GM21367 (cell line): Measurements from ENCODE around the gene TMEM19.

Experiments
- ATAC-seq: cut with Tn5 transposase; IDR thresholded peaks from one replicate; pipeline ENCODE4 v1.9.1; 2021; ENCODE audit not compliant: unreplicated experiment

TMEM19 gene

DNA sequence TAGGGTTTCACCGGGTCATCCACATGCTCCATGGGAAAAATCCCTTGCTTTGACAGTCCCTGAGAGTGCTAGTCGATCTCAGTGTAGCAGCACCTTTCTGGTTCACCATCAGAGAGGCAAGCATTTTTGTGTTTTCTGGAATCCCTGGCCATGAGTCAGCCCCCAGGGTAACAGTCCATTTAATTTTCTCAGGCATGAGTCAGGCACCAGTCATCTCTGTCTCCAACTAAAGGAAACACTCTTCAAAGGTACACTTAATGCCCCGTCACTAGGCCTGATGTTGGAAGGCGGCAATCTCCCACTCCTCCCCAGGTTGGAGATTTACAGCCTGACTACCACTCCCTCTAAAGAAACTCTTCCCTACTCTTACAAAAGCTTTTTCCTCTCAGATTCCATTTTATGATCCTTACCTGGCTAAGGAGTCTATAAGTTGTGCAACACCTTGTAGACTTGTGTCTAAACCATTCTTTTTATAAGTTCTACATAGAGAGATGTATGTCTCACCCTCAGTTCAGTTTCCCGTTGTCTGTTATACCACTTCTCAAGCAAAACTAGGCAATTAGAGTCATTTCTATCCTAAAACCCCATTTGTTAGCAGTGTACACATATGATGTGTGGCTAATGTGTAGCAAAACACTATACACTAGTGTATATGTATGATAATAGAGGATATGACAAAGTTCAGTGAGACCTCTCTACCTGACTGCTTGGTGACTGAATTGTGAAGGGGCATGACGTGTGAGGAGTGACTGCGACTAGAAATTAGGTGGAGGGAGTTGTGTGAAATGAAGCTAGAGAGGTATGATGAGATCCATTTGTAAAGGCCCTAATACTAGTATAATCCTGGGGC, 24.6 kb downstream of the TMEM19 start:
- ATAC-seq: no peak

- ATAC-seq: no peak
Observed at GRCh38 chr12:71718611-71719010, 32.7 kb downstream of the TMEM19 start.

- no peak for ATAC-seq
Observed at GRCh38 chr12:71719647-71720370, 33.9 kb downstream of the TMEM19 start.

DNA sequence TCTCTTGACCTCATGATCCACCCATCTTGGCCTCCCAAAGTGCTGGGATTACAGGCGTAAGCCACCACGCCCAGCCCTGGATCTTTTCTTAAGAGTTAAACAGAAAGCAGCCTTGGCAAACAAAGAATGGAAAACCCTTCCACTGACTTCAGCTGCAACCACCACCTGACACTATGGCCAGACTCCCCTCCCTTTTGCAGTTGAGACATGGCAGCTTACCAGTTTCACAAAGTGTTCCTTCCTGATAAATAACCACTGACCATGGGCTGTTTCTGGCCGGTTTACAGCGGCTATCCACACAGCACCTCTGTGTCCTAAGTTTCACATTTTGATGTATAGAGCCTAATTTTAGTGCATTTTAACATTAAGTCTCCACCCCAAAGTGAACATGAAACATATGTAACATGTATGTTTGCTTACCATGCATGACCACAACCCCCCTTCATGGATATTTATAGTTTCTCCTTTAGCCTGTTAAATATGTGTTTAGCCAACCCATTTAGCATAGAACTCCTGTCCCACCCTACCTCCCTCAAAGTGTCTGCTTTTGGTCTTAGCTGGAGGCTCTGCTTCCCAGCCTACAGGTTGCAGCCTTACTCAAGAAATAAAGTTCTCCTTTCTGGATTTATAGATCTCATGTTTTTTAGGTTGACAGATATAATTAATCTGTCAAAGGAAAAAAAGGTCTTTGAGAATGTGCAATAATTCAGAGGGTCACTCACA, 36.1 kb downstream of the TMEM19 start:
- no peak for ATAC-seq

GRCh38 chr12:71725011-71725410, 39.1 kb downstream of the TMEM19 start:
- ATAC-seq: no peak

- no peak for ATAC-seq
Observed at GRCh38 chr12:71726548-71726947, 40.7 kb downstream of the TMEM19 start.

DNA sequence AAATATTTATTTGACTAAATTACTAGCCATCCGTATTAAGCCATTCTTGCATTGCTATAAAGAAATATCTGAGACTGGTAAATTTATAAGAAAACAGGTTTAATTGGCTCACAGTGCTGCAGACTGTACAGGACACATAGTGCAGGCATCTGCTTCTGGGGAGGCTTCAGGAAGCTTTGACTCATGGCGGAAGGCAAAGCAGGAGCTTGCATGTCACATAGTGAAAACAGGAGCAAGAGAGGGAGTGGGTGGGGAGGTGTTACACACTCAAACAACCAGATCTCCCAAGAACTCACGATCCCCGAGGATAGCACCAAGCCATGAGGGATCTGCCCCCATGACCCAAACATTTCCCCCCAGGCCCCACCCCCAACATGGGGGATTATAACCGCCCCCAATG, 42.1 kb downstream of the TMEM19 start:
- ATAC-seq: no peak

DNA sequence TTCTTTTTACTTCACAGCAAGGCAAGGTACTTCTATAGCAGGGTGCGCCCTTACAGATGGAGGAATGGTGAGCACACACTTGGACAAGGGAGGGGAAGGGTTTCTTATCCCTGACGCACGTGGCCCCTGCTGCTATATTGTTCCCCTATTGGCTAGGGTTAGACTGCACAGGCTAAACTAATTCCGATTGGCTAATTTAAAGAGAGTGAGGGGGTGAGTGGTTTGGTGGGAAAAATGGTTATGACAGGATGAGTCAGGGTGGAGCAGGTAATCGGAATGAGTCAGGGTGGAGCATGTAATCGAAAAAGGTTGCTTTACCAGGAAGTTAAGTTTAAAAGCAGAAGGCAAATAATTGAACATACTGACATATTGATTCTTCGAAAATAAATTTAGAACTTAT, 45.1 kb downstream of the TMEM19 start:
- ATAC-seq: no peak

- no peak for ATAC-seq
Observed at GRCh38 chr12:71731439-71732356, 45.8 kb downstream of the TMEM19 start.

GRCh38 chr12:71732357-71732712, 46.5 kb downstream of the TMEM19 start:
- no peak for ATAC-seq

GRCh38 chr12:71737197-71737596, 51.3 kb downstream of the TMEM19 start:
- ATAC-seq: no peak

DNA sequence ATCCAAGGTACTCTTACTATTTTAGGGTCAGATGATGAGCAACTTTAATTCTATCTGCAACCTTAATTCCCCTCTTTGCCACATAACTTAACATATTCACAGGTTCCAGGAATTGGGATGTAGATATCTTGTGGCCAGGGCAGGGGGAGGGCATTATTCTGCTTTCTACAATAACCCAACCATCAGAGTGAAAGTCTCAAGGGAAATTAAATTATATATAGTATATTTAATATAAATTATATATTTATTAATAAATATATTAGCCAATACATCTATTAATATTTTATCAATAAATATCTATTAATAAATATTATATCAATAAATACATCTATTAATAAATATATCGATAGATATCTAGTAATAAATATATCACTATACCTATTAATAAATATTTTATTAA, 57.1 kb downstream of the TMEM19 start:
- no peak for ATAC-seq

GRCh38 chr12:71744522-71745300, 58.8 kb downstream of the TMEM19 start:
- ATAC-seq: no peak

- ATAC-seq: peak; percentile 96
Observed at GRCh38 chr12:71746974-71747611, 61.2 kb downstream of the TMEM19 start.

GRCh38 chr12:71748081-71748850, 62.4 kb downstream of the TMEM19 start:
- no peak for ATAC-seq

DNA sequence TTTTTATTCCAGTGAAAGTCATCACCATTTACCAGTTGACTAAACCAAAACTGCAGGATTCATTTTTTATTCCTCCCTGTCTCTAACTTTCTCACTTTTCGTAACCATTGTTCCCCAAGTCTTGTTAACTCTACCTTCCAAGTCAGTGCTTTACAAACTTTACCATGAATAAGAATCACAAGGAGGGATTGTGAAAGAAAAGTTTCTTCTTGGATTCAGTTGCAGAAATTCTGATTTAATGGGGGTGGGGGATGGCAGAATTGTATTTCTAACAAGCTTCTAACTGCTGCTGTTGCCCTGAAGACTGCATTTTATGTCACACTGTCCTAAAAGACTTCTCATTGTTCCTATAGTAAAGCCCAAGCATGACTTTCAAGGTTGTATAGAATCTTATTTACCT, 63.8 kb downstream of the TMEM19 start:
- ATAC-seq: no peak

DNA sequence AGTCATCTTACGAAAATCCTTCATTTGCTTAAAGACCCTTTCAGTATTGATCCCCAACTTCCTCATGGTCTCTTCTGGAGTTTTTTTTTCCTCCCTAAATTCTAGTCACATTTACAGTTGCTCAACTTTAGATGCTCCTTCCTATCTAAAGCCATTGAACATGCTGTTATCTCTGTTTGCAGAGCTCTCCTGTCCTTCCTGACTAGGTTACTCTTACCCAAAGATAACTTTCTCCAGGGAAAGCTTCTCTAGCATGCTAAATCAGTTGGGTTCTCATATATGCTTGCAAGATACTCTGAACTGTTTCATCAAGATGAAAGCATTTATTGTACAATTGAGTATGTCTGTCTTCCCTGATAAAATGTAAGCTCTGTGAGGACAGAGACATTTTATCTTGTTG, 67.0 kb downstream of the TMEM19 start:
- no peak for ATAC-seq
